KOPT-K1 (cell line): ENCODE results near the gene PTPN1.
"Not testable (repeated sequence)": the region's sequence is repeated elsewhere in the genome, so short reads cannot be mapped to it uniquely, and the experiment has no call there.

Source experiments
- H3K27ac ChIP-seq: fragments of 200-600 bp; sonication (generic); 2 replicates; pipeline ENCODE4 v1.5.1; 2016; ENCODE audit warnings: antibody characterized with exemption, mild to moderate bottlenecking, low read depth, low read length; ENCODE audit not compliant: poor library complexity, severe bottlenecking
- H3K36me3 ChIP-seq: fragments of 200-600 bp; sonication (generic); 2 replicates; pipeline ENCODE4 v1.5.1; 2017; ENCODE audit warnings: antibody characterized with exemption, mild to moderate bottlenecking, low read length, moderate library complexity; ENCODE audit not compliant: insufficient read depth
- H3K9me3 ChIP-seq: fragments of 200-600 bp; sonication (generic); 2 replicates; pipeline ENCODE4 v1.5.1; 2017; ENCODE audit warnings: antibody characterized with exemption, low read length, mild to moderate bottlenecking; ENCODE audit not compliant: insufficient read depth, poor library complexity, severe bottlenecking

The PTPN1 gene

DNA sequence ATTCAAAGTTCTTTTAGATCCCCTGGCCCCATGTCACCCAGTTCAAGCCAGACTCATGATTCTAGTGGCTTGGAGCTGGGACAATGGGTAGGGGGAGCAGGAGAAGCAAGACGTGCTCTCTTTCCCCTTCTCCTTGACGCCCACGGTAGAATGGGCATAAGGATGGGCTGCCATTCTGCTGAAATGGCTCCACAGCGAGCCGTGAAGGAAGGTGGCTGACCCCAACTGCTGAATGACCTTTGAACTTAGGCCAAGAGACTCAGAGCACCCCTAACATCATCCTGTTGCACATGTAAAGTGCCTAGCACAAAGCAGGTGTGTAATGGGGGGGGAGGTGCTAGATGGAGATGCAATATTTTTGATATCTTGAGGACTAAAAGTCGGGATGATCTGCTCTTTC lies 15.8 kb upstream of the PTPN1 start:
- H3K9me3 ChIP-seq: no peaks in the 10 kb centered on the region
- no peak overlapping the region for H3K27ac ChIP-seq
- H3K36me3 ChIP-seq: no peaks in the 10 kb centered on the region

GRCh38 chr20:50496773-50497385 lies 13.3 kb upstream of the PTPN1 start:
- Histone ChIP-seq H3K27ac (no peak overlapping the region), H3K9me3 (no peaks in the 10 kb centered on the region), H3K36me3 (no peaks in the 10 kb centered on the region)

- H3K9me3 ChIP-seq: no peaks in the 10 kb centered on the region
- H3K27ac ChIP-seq: no peak overlapping the region
- H3K36me3 ChIP-seq: no peaks in the 10 kb centered on the region
Observed at GRCh38 chr20:50498071-50498776, 12.0 kb upstream of the PTPN1 start.

GRCh38 chr20:50499938-50500337 lies 10.2 kb upstream of the PTPN1 start:
- H3K36me3 ChIP-seq: no peaks in the 10 kb centered on the region
- H3K27ac ChIP-seq: no peak overlapping the region

DNA sequence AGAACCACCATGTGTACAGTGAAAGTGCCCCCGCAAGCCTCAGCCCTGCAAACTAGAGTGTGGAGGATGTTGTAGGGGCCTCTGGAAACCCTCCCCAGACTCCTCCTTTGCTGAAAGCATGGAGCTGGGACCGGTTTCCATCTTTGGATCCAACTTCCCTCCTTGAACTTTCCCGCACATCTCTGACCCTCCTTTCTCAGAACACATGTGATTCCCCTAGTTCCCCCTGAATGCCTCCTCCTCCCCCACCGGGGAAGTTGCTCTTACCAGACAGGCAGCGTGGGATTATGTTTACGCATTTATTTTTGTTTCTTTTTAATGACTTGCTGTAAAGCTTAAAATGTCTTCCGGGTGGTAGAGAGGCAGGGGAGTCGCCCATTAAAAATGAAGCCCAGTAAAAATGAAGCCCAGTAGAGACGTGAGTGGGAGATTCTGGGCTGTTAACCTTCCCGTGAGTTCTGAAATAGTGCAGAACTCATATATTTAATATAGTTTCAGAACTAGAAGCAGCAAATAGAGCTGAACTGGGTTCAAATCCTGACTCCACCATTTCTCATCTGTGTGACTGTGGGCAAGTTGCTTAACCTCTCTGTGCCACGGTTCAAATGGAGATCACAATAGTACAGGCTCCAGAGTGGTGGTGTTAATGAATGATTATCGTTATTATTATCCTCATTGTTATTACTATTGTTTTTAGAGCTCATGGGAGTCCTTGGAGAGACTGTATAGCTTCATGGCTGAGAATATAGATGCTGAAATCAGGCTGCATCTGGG lies 8.0 kb upstream of the PTPN1 start:
- no peak overlapping the region for H3K27ac ChIP-seq
- no peaks in the 10 kb centered on the region for H3K36me3 ChIP-seq
- H3K9me3 ChIP-seq: no peaks in the 10 kb centered on the region

More at GRCh38 chr20:50499938-50500337, 10.2 kb upstream of the PTPN1 start:
- no peaks in the 10 kb centered on the region for H3K9me3 ChIP-seq

- Histone ChIP-seq H3K9me3 (no peaks in the 10 kb centered on the region), H3K27ac (no peak overlapping the region), H3K36me3 (no peaks in the 10 kb centered on the region)
Observed at GRCh38 chr20:50504231-50504823, 5.9 kb upstream of the PTPN1 start.

DNA sequence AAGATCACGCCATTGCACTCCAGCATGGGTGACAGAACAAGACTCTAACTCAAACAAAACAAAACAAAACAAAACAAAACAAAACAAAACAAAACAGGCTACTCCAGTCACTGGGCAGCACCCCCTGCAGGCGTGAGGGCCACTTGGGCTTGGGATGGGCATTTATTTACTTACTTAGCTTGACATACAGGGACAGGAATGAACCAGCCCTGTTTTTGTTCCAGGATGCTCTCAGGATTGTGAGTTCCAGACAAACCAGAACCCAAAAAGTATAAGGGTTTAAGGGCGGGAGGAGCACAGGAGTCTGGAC lies 4.0 kb upstream of the PTPN1 start:
- H3K36me3 ChIP-seq: no peaks in the 10 kb centered on the region

GRCh38 chr20:50507745-50508144 lies 2.4 kb upstream of the PTPN1 start:
- H3K36me3 ChIP-seq, H3K27ac ChIP-seq, H3K9me3 ChIP-seq: not testable (repeated sequence)

More for the DNA sequence above, 4.0 kb upstream of the PTPN1 start:
- no peak overlapping the region for H3K27ac ChIP-seq
- no peaks in the 10 kb centered on the region for H3K9me3 ChIP-seq

DNA sequence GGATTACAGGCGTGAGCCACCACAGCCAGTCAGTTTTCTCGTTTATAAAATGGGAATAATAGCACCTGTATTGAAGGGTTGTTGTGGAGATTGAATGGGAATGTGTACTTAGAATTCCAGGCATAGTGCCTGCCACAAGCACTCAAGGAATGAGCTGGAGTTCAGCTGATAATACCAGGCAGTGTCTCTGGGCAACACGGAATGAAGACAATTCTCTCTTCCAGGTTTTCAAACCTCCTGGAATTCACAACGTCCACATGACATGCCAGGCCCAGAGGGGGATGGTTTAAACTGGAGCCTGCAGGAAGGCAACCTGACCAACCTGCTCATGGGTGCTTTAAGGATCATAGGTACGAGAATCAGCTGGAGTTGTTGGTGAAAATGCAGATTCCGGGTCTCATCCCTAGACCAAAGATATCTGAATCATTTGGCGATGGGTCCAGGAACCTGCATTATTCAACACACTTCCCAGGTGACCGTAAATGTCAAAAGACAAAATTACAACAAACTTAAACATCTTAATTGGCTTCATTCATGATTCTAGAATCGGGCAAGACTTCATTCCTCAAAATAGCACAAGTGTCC lies 1.9 kb upstream of the PTPN1 start:
- no peaks in the 10 kb centered on the region for H3K36me3 ChIP-seq
- no peak overlapping the region for H3K27ac ChIP-seq
- no peaks in the 10 kb centered on the region for H3K9me3 ChIP-seq

DNA sequence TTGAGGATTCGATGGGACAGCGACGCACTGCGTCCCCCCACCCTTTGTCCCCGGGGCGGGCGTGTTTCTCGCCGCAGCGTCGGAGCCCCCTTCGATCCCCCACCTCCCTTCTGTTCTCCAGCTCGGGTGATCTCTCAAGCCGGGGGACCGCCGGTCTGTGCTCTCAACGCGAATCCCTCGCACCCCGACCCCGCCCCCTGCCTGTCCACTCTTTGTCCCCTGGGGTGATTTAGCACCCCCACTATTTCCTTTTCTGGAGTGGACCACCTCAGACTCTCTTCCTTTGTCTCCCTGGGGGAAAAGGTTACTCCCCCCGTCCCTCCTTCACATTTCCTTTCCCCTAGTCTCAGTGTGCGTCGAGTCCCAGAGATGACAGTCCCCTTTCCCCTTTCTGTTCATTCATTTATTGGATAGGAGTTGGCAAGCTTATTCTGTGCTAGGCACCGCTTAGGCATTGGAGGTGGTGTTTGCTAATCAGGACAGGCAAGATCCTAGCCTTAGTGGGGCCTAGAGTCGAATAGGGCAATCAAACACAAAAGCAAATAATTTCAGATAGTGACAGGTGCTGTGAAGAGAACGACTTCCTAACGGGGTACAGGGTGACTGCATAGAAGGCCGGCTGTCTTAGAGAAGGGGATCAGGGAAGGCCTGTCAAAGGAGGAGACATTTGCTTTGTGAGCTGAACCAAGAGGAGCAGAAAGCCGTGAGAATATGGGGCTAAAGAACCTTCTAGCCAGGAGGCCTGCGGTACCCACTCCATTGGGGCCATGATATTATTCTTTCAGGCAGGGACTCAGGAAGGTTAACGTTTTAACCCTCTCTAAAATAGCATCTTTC lies 741 bp downstream of the PTPN1 start:
- H3K9me3 ChIP-seq: no peaks in the 10 kb centered on the region
- H3K27ac ChIP-seq: peak overlapping the region; percentile 77
- H3K36me3 ChIP-seq: no peaks in the 10 kb centered on the region

DNA sequence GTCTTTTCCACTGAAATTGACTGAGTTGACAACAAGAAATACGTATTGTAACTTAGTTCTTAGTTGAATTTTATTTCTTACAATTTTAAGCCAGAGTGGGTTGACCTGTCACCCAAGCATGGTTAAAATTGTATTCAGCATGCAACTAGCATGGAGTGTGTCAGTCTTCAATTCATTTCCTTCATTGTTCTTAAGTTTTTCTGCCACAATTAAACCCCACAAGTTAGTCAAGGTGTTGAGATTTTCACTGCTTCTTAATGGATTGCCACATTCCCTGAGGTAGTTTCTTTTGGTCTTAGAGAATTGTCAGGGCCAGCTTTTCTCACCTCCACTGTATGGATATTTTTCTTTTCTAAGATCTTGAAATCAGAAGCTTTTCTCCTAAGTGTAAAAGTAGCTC lies 2.1 kb downstream of the PTPN1 start:
- H3K36me3 ChIP-seq: no peaks in the 10 kb centered on the region
- no peaks in the 10 kb centered on the region for H3K9me3 ChIP-seq
- no peak overlapping the region for H3K27ac ChIP-seq

GRCh38 chr20:50513169-50514034 lies 3.2 kb downstream of the PTPN1 start:
- H3K9me3 ChIP-seq: no peaks in the 10 kb centered on the region
- no peak overlapping the region for H3K27ac ChIP-seq

DNA sequence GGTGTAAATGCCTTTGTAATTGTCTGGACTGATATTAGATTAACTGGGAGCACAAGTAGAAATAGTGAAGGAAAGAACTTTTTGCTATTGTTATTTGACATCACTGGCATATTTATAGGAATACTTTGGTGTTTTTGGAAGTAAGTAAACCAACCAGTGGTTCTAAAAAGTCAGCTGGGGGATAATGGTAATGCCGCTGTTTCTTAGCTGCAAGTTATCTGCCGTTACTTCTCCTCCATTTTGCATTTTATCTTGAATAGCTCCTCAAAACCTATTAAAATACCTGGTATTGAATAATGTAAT lies 3.8 kb downstream of the PTPN1 start:
- H3K9me3 ChIP-seq: no peaks in the 10 kb centered on the region
- no peaks in the 10 kb centered on the region for H3K36me3 ChIP-seq
- H3K27ac ChIP-seq: no peak overlapping the region

More at GRCh38 chr20:50513169-50514034, 3.2 kb downstream of the PTPN1 start:
- H3K36me3 ChIP-seq: no peaks in the 10 kb centered on the region

GRCh38 chr20:50514750-50515149 lies 4.6 kb downstream of the PTPN1 start:
- Histone ChIP-seq H3K27ac (no peak overlapping the region), H3K9me3 (no peaks in the 10 kb centered on the region), H3K36me3 (no peaks in the 10 kb centered on the region)
